ENCODE data around the gene PRDM7. TPM values are rescaled to one million over a fixed set of nuclear protein-coding genes. Genes with fewer than 3 reads are reported as not detected.
"Not testable (repeated sequence)": the region's sequence is repeated elsewhere in the genome, so short reads cannot be mapped to it uniquely, and the experiment has no call there.

The PRDM7 gene
- total RNA-seq, 1 experiment from 2014 or later, result not detected

DNA sequence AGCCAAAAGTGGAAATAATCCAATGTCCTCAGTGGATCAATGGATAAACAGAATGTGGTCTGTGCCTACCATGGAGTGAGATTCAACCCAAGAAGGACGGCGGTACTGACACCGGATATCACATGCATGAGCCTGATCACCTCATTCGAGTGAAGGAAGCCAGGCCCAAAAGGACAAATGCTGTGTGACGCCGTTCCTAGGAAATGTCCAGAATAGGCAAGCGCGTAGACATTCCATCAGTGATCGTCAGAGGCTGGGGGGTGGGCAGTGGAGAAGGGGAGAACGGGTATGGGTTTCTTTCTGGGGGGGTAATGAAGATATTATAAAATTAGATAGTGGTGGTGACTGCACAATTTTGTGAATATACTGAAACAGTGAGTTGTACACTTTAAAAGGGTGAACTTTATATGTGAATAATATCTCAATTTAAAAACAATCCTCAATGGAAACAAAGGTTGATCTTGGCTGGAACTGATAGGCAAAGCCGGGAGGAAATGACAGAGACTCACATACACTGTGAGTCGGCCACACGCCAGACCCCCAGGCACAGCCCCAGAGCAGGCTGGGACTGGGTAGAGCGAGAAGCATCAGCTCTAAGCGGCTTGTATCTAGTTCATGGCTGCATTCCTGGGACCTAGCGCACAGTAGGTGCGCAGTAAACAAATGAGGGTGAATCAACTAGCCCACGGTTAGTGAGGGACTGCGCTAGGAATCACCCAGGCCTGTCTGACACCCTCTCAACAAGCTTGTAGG, 61.4 kb downstream of the PRDM7 start:
- DNase-seq (ENCODE audit: low read depth), result no peak

DNA sequence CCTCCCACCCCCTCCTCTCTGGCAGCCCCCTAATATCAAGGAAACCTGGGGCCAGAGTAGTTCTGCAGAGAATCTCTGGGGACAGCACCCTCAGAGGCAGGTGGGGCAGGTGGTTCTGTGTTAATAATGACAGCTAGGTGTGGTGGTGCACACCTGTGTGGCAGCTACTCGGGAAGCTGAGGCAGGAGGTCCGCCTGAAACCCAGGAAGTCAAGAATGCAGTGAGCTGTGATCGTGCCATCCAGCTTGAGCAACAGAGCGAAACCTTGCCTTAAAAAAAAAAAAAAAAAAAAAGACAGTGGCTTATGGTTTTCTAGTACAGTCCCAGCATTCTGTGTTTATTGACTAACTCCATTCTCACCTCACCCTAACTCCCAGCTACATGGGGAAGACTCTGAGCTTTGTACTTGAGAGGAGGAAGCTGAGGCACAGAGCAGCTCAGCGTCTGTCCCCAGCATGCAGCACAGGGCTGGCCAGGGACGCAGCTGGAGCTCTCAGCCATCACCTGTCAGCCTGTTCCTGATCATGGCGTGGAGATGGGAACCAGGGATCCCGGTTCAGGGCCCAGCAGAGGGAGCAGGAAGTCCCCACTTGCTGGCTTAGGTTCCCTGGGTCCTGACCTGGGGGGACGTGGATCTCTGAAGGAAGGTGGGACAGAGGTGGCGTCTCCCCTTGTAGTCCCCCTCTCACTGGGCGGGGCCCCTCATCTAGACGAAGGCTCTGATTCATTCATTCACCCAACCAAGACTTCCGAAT, 64.0 kb downstream of the PRDM7 start:
- DNase-seq (ENCODE audit: low read depth), result no peak

DNA sequence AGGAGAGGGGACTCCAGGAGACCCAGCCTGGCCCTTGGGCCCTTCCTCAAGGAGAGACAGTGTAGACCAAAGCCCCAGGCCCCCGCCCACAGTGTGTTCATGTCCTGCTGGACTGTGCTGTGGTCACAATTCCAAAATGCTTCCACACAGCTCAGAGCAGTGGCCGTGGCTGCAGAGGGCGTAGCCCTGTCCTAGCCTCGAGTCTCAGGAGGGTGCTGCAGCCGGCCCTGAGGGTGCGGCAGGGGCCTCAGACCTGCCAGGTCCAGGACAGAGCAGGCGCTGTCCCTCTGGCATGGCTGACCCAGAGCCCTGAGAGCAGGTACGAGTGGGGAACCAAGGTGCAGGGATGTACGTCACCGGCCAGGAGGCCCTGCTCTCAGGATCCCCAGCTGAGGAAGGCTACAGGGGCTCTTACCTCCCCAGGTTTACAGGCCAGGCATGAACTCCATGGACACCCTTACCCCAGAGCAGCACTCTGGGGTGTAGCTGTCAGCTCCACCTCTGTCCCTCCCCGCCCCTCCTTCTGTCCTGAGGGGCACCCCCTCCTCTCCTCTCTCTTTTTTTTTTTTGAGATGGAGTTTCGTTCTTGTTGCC, 65.1 kb downstream of the PRDM7 start:
- DNase-seq (ENCODE audit: low read depth), result no peak

DNA sequence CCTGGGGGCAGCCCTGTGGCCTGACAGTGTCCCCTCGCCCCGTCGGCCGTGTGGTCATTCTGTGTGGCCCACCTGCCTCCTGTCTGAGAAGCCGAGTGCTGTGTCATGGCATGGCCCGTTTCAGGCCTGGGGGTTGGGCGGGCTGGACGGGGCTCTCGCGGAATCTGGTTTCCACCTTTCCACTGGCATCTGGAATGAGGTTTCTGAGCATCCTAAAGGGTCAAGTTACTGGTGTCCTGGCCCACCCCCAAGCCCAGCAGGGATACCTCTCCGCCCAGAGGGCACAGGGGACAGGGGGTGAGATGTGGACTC, 65.7 kb downstream of the PRDM7 start:
- no peak for DNase-seq (ENCODE audit: low read depth)

DNA sequence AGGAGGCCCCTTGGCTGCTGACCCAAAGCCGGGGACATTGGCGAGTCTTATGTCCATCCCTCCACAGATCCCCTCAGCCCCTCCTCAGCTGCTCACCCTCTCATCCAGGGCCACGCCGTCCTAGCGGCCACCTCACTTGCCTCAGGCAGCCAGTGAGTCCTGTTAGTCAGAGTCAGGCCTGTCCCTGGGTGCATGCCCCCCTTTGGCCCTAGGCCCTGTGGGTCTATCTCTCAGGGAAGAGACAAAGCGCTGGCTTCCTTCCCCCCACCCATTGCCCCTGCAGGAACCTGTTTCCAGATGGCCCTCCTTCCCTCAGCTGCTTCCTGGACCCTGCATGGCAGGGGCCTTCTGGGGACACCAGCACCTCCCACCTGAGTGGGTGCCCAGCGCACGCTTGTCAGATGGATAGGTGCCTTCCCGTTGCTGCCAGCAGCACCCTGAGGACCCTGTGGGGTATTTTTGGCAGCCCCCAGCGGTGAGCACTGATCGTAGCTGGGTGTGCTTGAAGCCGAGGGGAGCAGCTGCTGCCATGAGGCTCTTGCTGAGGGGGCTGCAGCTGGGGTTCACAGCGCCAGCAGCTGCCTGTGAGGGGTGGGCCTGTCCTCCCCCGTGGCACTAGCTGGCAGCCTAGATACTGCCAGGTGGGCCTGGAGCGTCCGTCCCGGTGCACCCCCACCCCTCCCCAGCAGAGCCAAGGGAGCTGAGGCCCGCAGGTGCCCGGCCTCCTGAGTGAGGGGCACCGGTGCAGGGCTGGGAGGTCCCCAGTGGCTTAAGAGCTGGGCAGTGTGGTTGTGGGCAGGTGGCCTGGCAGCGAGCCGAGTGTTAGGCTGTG, 66.2 kb downstream of the PRDM7 start:
- DNase-seq (ENCODE audit: low read depth), result no peak

DNA sequence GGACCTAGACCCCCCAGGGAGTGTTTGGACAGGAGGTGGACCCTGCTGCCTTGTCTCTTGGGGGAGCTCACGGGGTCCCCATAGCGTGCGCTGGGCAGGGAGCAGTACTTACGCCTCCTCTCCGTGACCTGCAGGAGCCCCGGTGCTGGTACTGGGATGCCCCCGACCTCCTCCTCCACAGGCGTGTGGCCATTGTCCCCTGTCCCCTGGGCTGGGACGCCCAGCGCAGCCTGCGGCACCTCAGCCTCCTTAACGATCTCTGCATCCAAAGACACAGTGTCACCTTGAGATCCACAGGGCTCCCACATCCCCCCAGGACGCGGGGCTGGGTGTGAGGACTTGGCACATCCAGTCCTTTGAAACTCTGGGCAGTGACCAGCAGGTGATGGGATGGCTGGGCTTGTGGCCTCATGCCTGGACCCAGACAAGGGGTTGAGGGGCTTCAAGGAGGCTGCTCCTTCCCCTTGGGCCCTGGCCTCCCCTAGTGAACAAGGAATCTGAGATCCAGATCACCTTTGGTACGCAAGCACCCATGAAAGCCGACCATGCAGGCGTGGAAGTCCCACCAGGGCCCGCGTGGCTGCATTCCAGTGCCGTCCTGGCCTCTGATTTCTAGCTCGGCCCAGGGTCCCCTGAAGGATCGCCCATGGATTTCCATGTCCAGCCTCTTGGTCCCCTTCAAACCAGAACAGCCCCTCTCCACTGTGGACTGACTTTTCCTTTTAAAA, 67.8 kb downstream of the PRDM7 start:
- no peak for DNase-seq (ENCODE audit: low read depth)

DNA sequence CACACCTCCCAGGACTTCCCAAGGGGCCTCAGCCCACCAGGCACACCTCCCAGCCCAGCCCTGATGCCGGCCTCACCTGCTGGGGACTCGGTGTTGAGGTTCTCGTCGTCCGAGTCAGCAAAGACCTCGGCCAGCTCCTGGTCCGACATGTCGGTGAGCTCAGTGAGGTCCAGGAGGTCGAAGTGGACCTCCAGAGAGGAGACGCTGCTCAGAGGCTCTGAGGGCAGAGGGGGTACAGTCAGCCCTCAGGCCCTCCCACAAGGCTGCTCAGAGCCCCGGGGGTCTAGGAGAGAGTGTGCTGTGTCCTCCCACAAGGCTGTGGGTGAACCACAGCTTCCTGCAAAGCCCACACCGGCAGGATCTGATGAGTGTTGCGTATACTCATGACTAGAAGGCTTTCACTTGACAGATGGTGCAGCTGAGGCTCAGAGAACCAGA, 68.4 kb downstream of the PRDM7 start:
- peak; percentile 45 for DNase-seq (ENCODE audit: low read depth)

DNA sequence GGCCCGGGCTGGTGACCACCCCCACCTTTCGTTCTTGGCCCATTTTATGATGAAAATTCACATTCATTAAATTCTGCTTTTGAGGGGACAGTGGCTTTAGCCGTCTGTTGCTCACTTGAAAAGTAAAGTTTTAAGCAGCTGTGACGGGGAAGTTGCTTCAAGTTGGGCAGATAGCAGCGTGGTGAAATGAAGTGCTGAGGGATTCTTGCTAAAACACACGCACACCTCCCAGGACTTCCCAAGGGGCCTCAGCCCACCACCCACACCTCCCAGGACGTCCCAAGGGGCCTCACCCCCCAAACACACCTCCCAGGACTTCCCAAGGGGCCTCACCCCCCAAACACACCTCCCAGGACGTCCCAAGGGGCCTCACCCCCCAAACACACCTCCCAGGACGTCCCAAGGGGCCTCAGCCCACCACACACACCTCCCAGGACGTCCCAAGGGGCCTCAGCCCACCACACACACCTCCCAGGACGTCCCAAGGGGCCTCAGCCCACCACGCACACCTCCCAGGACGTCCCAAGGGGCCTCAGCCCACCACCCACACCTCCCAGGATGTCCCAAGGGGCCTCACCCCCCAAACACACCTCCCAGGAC, 69.4 kb downstream of the PRDM7 start:
- DNase-seq (ENCODE audit: low read depth), result not testable (repeated sequence)

DNA sequence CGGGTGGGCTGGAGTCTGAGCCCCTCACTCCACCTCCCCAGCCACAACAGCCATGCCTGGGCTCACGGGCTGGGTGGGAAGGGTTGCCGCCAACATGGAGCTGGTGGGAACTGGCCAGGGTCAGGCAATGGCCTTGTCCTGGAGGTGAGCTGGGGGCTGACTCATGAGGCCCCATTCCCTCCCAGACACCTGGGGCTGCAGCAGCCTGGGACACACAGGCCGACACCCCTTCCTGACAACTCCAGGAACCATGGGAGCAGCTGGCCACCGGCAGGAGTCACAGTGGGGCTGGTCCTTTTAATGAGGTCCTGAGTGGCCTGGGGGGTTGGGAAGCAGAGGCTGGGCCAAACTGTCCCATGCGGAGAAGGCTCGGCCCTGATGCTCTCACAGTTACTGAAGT, 70.1 kb downstream of the PRDM7 start:
- no peak for DNase-seq (ENCODE audit: low read depth)

Other genes with a start within 250 kb of the PRDM7 start
- gene SPIRE2, start 248.9 kb downstream of the PRDM7 start, total RNA-seq (2014; rRNA removed; shearing (Covaris generic)), result 1.0 and 2.1 TPM in 2 replicates
- gene TCF25, start 203.7 kb downstream of the PRDM7 start, total RNA-seq (2014; rRNA removed; shearing (Covaris generic)), result 106 and 117 TPM in 2 replicates
- 2.5 and 3.5 TPM in 2 replicates for gene MC1R, start 158.5 kb downstream of the PRDM7 start, total RNA-seq (2014; rRNA removed; shearing (Covaris generic))
- 426 and 456 TPM in 2 replicates for gene TUBB3, start 154.0 kb downstream of the PRDM7 start, total RNA-seq (2014; rRNA removed; shearing (Covaris generic))
- gene DEF8, start 128.6 kb downstream of the PRDM7 start, total RNA-seq (2014; rRNA removed; shearing (Covaris generic)), result 76.6 and 88.1 TPM in 2 replicates
- gene DBNDD1, start 57.9 kb downstream of the PRDM7 start, total RNA-seq (2014; rRNA removed; shearing (Covaris generic)), result 4.1 and 8.2 TPM in 2 replicates

Data from HT1080 (cell line).